PFSK-1 (cell line): ENCODE measurements around the gene FMNL2.

Experiments used
- FOXP2 ChIP-seq: optimal IDR thresholded peaks from 2 replicates; pipeline ENCODE3; 2011; ENCODE audit warnings: borderline replicate concordance, control low read depth, inconsistent platforms; ENCODE audit not compliant: insufficient read depth; ENCODE audit errors: extremely low read length, extremely low read depth
- POLR2AphosphoS5 ChIP-seq: IDR thresholded peaks from 2 replicates; pipeline ENCODE4 v1.6.1; 2012; ENCODE audit warnings: low read depth, mild to moderate bottlenecking, control low read depth, low read length, moderate library complexity
- REST ChIP-seq, 2 experiments: IDR thresholded peaks; 2 replicates each; pipeline versions ENCODE4 v1.6.1 to v1.8.0; 2011 to 2012; ENCODE audit warnings: low read depth in 2 of 2, low read length in 2 of 2, control low read depth in 1 of 2, inconsistent platforms in 1 of 2, mild to moderate bottlenecking in 1 of 2, moderate library complexity in 1 of 2; ENCODE audit not compliant: insufficient read depth in 1 of 2
- SIN3A ChIP-seq: IDR thresholded peaks from 2 replicates; pipeline ENCODE4 v1.6.1; 2012; ENCODE audit warnings: mild to moderate bottlenecking, low read length, moderate library complexity, borderline replicate concordance; ENCODE audit not compliant: insufficient read depth
- TAF1 ChIP-seq: IDR thresholded peaks from 2 replicates; pipeline ENCODE4 v1.6.1; 2012; ENCODE audit warnings: low read length, control low read depth, borderline replicate concordance; ENCODE audit not compliant: insufficient read depth

Gene FMNL2

DNA sequence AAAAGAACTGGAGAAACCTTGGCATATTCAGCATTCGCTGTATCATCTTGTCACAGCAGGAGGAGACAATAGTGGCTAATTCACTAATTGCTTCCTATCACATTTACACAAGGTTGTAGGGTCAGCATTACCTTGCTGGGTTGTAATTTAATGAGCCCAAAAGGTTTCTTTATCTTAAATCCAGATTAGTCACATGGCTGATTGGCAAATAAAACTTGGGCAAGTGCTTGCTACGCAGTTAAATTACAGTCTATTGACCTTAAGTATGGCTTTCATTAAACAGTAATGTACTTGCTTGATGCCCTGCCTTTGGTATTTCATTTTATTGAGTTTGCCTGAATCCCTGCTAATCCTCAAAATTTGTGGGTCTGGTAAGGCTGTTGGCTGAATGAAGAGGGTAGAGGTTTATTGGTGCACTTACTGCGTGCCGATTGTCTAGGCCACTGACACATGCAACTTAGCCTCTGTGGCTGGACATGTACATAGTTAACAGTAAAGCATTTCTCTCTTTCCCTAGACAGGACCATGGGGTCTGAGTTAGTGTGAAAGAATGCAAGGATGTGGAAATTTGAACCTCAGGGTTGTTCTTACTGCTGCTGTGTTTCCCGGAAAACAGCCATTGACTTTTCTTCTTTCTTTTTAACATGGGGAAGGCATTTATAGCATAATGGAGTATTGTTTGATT, 34.3 kb downstream of the FMNL2 start:
- TF ChIP-seq FOXP2: no peak
- no peak for TF ChIP-seq POLR2AphosphoS5
- no peak for TF ChIP-seq SIN3A
- TF ChIP-seq TAF1: no peak
- TF ChIP-seq REST (IDR thresholded peaks at IDR 0.05; ENCODE audit: insufficient read depth in 1 of 2, low read depth in 2 of 2, low read length in 2 of 2): no peak

- no peak for TF ChIP-seq TAF1
Observed at GRCh38 chr2:152370783-152371182, 35.8 kb downstream of the FMNL2 start.

DNA sequence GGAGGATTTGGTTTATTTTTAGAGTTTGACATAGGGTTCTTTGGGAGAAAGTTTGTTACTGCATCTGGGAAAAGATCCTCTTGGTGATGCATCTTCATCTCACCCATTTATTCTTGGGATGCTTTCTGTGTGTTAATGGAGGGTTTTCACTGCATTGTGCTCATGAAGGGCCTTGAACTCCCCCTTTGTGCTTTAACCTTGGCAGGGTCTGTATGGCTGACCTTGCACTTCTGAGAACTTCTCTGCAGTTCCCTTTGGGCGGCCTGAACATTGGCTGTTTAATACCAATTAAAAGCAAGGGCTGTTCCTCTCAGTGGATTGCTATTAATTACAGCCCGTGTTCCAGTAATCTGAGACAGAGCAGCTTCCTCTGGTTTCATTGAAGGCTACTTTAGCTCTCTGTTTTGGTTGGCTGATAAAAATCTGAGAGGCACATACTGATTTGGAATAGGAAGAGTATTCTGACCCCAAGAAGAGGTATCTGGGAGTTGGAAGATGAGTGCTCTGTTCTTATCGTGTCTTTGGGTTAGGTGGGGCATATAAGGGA, 37.5 kb downstream of the FMNL2 start:
- TF ChIP-seq FOXP2 (no peak), TAF1 (0 out of 2 replicates have a peak, but pooled peaks have one; percentile 16)

DNA sequence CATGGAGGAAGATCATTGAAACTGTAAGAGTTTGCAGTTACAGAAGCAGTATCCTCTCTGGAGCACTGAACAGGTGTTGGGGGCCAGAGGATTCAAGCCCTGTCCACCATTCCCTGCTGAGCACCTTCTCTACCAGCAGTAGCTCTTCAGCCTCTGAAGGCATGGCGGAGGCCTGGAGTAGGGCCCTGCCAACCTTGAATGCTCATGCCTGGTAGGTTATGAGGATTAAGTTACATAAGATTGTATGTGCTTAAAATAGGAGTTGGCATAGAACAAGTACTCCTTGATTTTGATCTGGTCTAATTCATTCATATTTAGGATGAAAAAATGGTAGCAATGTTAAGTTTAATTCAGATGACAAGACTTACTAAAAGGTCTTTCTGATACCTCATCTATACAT, 40.2 kb downstream of the FMNL2 start:
- no peak for TF ChIP-seq SIN3A
- no peak for TF ChIP-seq TAF1
- TF ChIP-seq POLR2AphosphoS5: no peak
- TF ChIP-seq REST (IDR thresholded peaks at IDR 0.05; ENCODE audit: insufficient read depth in 1 of 2, low read depth in 2 of 2, low read length in 2 of 2): no peak
- no peak for TF ChIP-seq FOXP2

DNA sequence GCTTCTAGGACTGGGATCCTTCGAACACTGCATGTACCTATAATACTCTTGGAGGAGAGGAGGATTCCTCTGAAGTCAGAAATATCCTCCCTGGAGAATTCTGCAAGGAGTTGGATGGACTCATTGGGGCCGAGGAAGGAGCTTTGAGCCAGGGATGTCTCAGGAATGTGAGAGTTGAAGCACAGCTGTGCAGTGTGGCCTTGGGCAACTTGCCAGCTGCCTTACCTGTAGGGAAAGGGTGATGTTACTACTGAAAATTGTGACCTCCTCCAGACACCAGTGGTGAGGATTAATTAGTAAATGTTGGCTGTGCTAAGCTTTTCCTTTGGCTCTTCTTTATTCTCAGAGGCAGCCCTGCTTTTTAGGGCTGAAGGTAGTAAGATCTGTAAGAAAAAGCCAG, 41.4 kb downstream of the FMNL2 start:
- TF ChIP-seq FOXP2: no peak
- TF ChIP-seq SIN3A: no peak
- TF ChIP-seq POLR2AphosphoS5: no peak
- TF ChIP-seq TAF1: no peak
- no peak for TF ChIP-seq REST (IDR thresholded peaks at IDR 0.05; ENCODE audit: insufficient read depth in 1 of 2, low read depth in 2 of 2, low read length in 2 of 2)

GRCh38 chr2:152376968-152377367, 42.0 kb downstream of the FMNL2 start:
- TF ChIP-seq FOXP2: no peak

- TF ChIP-seq POLR2AphosphoS5 (no peak), SIN3A (no peak), TAF1 (no peak), FOXP2 (no peak), REST (IDR thresholded peaks at IDR 0.05; ENCODE audit: insufficient read depth in 1 of 2, low read depth in 2 of 2, low read length in 2 of 2) (no peak)
Observed at GRCh38 chr2:152379089-152379488, 44.1 kb downstream of the FMNL2 start.
